Measurements from ENCODE around the gene SNX14.

Gene SNX14

DNA sequence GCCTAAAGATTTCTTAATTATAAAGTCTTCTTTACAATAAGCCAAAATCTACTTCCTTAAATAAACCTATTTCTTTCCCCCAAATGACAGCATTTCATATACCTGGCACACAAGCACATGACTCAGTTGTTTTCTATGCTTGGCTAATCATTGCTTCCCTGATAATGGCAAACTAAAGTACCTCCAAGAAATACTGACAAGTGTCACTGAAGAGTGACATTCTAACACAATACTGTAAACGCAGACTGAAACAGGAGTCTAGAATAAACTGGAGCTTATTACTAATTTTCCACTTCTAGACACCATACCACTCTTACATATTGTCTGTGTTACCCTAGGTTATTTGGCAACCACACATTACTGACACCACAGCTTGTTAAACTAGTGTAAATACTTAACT is 34.7 kb upstream of the SNX14 start:
- peaks cover 97% of the 10 kb centered on the region for H3K36me3 ChIP-seq (ENCODE audit: control insufficient read depth, insufficient read depth, low read length)
- 83% methylated on average over 1 of the region's 1 CpG; no CpG with 5 or more reads in 1 of the 2 experiments for WGBS, 2 experiments (ENCODE audit: insufficient coverage in 2 of 2)
- no peak overlapping the region for H3K4me3 ChIP-seq (ENCODE audit: extremely low read depth, insufficient read depth, low read length, poor library complexity, severe bottlenecking)
- no peaks in the 10 kb centered on the region for H3K4me1 ChIP-seq (ENCODE audit: control insufficient read depth, insufficient read depth, low read length, poor library complexity, severe bottlenecking)
- H3K27ac ChIP-seq (ENCODE audit: low read depth, low read length, severe bottlenecking): no peak overlapping the region
- no peaks in the 10 kb centered on the region for H3K9me3 ChIP-seq (ENCODE audit: control insufficient read depth, low read length)

DNA sequence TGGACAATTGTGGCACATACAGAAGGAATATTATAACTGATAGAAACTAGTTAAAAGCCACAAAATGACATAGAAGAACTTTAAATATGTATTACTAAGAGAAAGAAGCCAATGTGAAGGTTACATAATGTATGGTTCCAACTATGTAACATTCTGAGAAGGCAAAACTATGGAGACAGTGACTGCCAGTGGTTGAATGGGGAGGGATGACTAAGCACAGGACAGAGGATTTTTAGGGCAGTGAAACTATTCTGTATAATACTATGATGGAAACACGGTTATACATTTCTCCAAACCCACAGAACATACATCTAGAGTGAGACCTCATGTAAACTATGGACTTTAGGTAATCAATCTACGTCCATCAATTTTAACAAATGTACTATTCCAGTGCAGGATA is 26.6 kb upstream of the SNX14 start:
- no peak overlapping the region for H3K27ac ChIP-seq (ENCODE audit: low read depth, low read length, severe bottlenecking)
- WGBS, 2 experiments (ENCODE audit: insufficient coverage in 2 of 2): no CpG with 5 or more reads among the region's 2 CpGs

GRCh38 chr6:85614780-85615179 is 21.1 kb upstream of the SNX14 start:
- H3K9me3 ChIP-seq (ENCODE audit: control insufficient read depth, low read length): no peaks in the 10 kb centered on the region
- H3K4me1 ChIP-seq (ENCODE audit: control insufficient read depth, insufficient read depth, low read length, poor library complexity, severe bottlenecking): no peaks in the 10 kb centered on the region
- H3K27ac ChIP-seq (ENCODE audit: low read depth, low read length, severe bottlenecking): no peak overlapping the region
- peaks cover 94% of the 10 kb centered on the region for H3K36me3 ChIP-seq (ENCODE audit: control insufficient read depth, insufficient read depth, low read length)
- 97% methylated on average over 15 to 17 of the region's 17 CpGs for WGBS, 2 experiments (ENCODE audit: insufficient coverage in 2 of 2)
- H3K4me3 ChIP-seq (ENCODE audit: extremely low read depth, insufficient read depth, low read length, poor library complexity, severe bottlenecking): no peak overlapping the region

More for the DNA sequence above, 26.6 kb upstream of the SNX14 start:
- H3K4me1 ChIP-seq (ENCODE audit: control insufficient read depth, insufficient read depth, low read length, poor library complexity, severe bottlenecking): no peaks in the 10 kb centered on the region
- H3K36me3 ChIP-seq (ENCODE audit: control insufficient read depth, insufficient read depth, low read length): peaks cover 92% of the 10 kb centered on the region
- H3K9me3 ChIP-seq (ENCODE audit: control insufficient read depth, low read length): no peaks in the 10 kb centered on the region
- H3K4me3 ChIP-seq (ENCODE audit: extremely low read depth, insufficient read depth, low read length, poor library complexity, severe bottlenecking): no peak overlapping the region

DNA sequence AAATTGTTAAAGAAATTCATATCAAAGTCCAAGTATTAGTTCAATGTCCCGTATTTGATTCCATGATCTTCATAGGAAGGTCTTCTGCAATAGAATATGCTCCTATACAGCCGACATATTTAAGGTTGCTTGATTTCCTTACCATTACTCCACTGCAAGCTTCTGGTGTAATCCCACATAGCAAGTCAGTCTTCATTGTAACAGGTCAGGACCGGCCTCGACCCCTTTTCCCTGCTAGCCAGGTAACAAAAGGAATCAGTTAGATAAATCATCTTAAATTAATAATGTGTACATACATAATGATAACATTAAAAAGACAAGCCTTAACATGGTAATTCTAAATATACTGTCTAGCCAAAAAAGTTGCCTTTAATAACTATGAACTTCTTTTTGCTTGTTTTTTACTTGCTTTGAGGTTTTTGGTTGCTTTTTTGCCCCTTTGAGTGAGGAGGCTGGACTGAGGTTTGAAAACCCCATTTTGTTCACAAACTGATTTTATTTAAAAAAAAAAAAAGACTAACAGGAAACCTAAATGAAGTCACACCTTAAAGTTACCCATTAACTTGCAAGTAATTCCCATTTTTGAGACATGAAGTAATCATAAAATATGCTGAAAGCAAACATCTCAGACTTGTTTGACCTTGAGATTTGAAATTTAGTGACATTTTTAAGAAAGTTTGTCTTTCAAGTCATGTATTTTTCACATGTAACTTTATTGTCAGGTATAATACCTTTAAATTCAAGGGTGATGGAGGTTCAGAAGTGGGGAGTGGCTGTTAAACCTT is 19.2 kb upstream of the SNX14 start:
- Histone ChIP-seq H3K4me3 (ENCODE audit: extremely low read depth, insufficient read depth, low read length, poor library complexity, severe bottlenecking) (no peak overlapping the region), H3K36me3 (ENCODE audit: control insufficient read depth, insufficient read depth, low read length) (peaks cover 94% of the 10 kb centered on the region), H3K9me3 (ENCODE audit: control insufficient read depth, low read length) (no peaks in the 10 kb centered on the region), H3K4me1 (ENCODE audit: control insufficient read depth, insufficient read depth, low read length, poor library complexity, severe bottlenecking) (no peaks in the 10 kb centered on the region), H3K27ac (ENCODE audit: low read depth, low read length, severe bottlenecking) (no peak overlapping the region)
- 74 to 100% methylated on average over 2 of the region's 4 CpGs for WGBS, 2 experiments (ENCODE audit: insufficient coverage in 2 of 2)

DNA sequence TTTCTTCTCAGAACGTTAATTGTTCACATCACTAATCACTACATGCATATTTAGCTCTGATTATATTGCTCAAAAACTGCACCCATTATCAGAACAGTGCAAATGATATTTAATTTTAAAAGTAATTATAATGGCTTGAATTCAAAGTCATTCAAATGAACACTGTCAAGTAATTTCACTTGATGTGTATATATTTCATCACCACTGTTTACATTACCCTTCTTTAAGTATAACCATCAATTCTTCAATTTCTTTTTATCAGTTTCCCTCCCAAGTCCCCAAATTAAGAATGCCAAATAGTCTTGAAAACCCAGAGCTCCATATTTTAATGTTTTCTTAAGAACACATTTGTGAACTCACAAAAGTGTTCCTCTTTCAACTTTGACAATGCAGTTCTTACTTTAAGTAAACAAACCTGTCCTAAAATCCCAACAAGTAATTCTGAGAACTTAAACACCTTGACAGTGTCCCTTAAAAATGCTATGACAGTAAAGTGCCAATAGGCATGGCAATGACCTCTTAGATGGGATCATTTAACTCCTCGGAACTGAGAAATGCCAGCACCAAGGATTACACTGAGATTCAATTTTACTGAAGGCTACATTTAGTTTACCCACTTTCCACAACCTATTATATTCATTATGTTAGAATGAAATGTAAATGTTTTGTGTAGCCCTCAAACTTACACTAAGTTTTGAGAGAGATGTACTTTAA is 16.7 kb upstream of the SNX14 start:
- no peaks in the 10 kb centered on the region for H3K4me1 ChIP-seq (ENCODE audit: control insufficient read depth, insufficient read depth, low read length, poor library complexity, severe bottlenecking)
- no CpG with 5 or more reads among the region's 2 CpGs for WGBS, 2 experiments (ENCODE audit: insufficient coverage in 2 of 2)
- no peaks in the 10 kb centered on the region for H3K9me3 ChIP-seq (ENCODE audit: control insufficient read depth, low read length)
- peaks cover 81% of the 10 kb centered on the region for H3K36me3 ChIP-seq (ENCODE audit: control insufficient read depth, insufficient read depth, low read length)
- no peak overlapping the region for H3K27ac ChIP-seq (ENCODE audit: low read depth, low read length, severe bottlenecking)
- H3K4me3 ChIP-seq (ENCODE audit: extremely low read depth, insufficient read depth, low read length, poor library complexity, severe bottlenecking): no peak overlapping the region

- Histone ChIP-seq H3K36me3 (ENCODE audit: control insufficient read depth, insufficient read depth, low read length) (peaks cover 10% of the 10 kb centered on the region), H3K4me1 (ENCODE audit: control insufficient read depth, insufficient read depth, low read length, poor library complexity, severe bottlenecking) (no peaks in the 10 kb centered on the region), H3K4me3 (ENCODE audit: extremely low read depth, insufficient read depth, low read length, poor library complexity, severe bottlenecking) (no peak overlapping the region), H3K27ac (ENCODE audit: low read depth, low read length, severe bottlenecking) (no peak overlapping the region), H3K9me3 (ENCODE audit: control insufficient read depth, low read length) (no peaks in the 10 kb centered on the region)
- 100% methylated on average over 1 of the region's 4 CpGs; no CpG with 5 or more reads in 1 of the 2 experiments for WGBS, 2 experiments (ENCODE audit: insufficient coverage in 2 of 2)
Measured at GRCh38 chr6:85602100-85602499, 8.4 kb upstream of the SNX14 start.

DNA sequence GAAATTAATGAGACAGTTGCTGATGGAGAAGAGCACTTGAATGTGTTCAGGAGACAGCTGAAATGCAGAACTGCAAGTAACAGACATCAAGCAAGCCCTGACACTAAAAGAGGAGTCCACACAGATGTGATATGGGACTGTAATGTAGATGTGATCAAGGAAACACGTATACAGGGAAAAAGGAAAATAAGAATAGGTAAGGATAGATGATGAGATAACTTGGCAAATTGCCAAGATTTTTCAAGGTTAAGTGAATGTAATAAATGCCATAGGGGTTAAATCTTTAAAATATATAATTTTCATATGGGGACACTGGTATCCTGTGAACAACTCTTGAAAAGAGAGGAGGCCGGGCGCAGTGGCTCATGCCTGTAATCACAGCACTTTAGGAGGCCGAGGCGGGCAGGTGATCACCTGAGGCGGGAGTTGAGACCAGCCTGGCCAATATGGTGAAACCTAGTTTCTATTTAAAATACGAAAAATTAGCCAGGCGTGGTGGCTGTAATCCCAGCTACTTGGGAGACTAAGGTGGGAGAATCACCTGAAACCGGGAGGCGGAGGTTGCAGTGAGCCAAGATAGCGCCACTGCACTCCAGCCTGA is 7.2 kb upstream of the SNX14 start:
- no peaks in the 10 kb centered on the region for H3K4me1 ChIP-seq (ENCODE audit: control insufficient read depth, insufficient read depth, low read length, poor library complexity, severe bottlenecking)
- H3K9me3 ChIP-seq (ENCODE audit: control insufficient read depth, low read length): no peaks in the 10 kb centered on the region
- WGBS, 2 experiments (ENCODE audit: insufficient coverage in 2 of 2): 94 to 95% methylated on average over 7 to 11 of the region's 11 CpGs
- H3K4me3 ChIP-seq (ENCODE audit: extremely low read depth, insufficient read depth, low read length, poor library complexity, severe bottlenecking): no peak overlapping the region
- no peak overlapping the region for H3K27ac ChIP-seq (ENCODE audit: low read depth, low read length, severe bottlenecking)
- H3K36me3 ChIP-seq (ENCODE audit: control insufficient read depth, insufficient read depth, low read length): peaks cover 8% of the 10 kb centered on the region

- no peaks in the 10 kb centered on the region for H3K9me3 ChIP-seq (ENCODE audit: control insufficient read depth, low read length)
- H3K4me3 ChIP-seq (ENCODE audit: extremely low read depth, insufficient read depth, low read length, poor library complexity, severe bottlenecking): peak overlapping the region; percentile 66
- no peaks in the 10 kb centered on the region for H3K36me3 ChIP-seq (ENCODE audit: control insufficient read depth, insufficient read depth, low read length)
- 3% methylated on average over 12 to 25 of the region's 35 CpGs for WGBS, 2 experiments (ENCODE audit: insufficient coverage in 2 of 2)
- no peaks in the 10 kb centered on the region for H3K4me1 ChIP-seq (ENCODE audit: control insufficient read depth, insufficient read depth, low read length, poor library complexity, severe bottlenecking)
- H3K27ac ChIP-seq (ENCODE audit: low read depth, low read length, severe bottlenecking): peak overlapping the region; percentile 92
Measured at GRCh38 chr6:85594197-85594930, 706 bp upstream of the SNX14 start.

GRCh38 chr6:85592033-85592432 is 1.6 kb downstream of the SNX14 start:
- Histone ChIP-seq H3K9me3 (ENCODE audit: control insufficient read depth, low read length) (no peaks in the 10 kb centered on the region), H3K4me1 (ENCODE audit: control insufficient read depth, insufficient read depth, low read length, poor library complexity, severe bottlenecking) (no peaks in the 10 kb centered on the region), H3K27ac (ENCODE audit: low read depth, low read length, severe bottlenecking) (no peak overlapping the region), H3K4me3 (ENCODE audit: extremely low read depth, insufficient read depth, low read length, poor library complexity, severe bottlenecking) (peak overlapping the region; percentile 66), H3K36me3 (ENCODE audit: control insufficient read depth, insufficient read depth, low read length) (peaks cover 13% of the 10 kb centered on the region)
- WGBS, 2 experiments (ENCODE audit: insufficient coverage in 2 of 2): no CpG with 5 or more reads among the region's 1 CpG

GRCh38 chr6:85591207-85591606 is 2.5 kb downstream of the SNX14 start:
- H3K4me3 ChIP-seq (ENCODE audit: extremely low read depth, insufficient read depth, low read length, poor library complexity, severe bottlenecking): no peak overlapping the region
- no peak overlapping the region for H3K27ac ChIP-seq (ENCODE audit: low read depth, low read length, severe bottlenecking)
- H3K4me1 ChIP-seq (ENCODE audit: control insufficient read depth, insufficient read depth, low read length, poor library complexity, severe bottlenecking): no peaks in the 10 kb centered on the region
- H3K9me3 ChIP-seq (ENCODE audit: control insufficient read depth, low read length): no peaks in the 10 kb centered on the region
- peaks cover 16% of the 10 kb centered on the region for H3K36me3 ChIP-seq (ENCODE audit: control insufficient read depth, insufficient read depth, low read length)
- WGBS, 2 experiments (ENCODE audit: insufficient coverage in 2 of 2): no CpG with 5 or more reads among the region's 1 CpG

Data from mesodermal cell (in vitro differentiated cells).